Inflammatory macrophage (primary cell): ENCODE data around the gene LRRC41.
"Not testable (repeated sequence)": the region's sequence is repeated elsewhere in the genome, so short reads cannot be mapped to it uniquely, and the experiment has no call there.

Experiments used
- DNase-seq, 2 donors: peaks; one replicate each; pipeline ENCODE4 v3.0.0-alpha.2; 2020 to 2022

The LRRC41 gene

GRCh38 chr1:46284597-46285564 is 18.5 kb downstream of the LRRC41 start:
- no peak for DNase-seq

- no peak for DNase-seq
Measured at GRCh38 chr1:46284058-46284457, 19.4 kb downstream of the LRRC41 start.

GRCh38 chr1:46281021-46281420 is 22.4 kb downstream of the LRRC41 start:
- no peak for DNase-seq

DNA sequence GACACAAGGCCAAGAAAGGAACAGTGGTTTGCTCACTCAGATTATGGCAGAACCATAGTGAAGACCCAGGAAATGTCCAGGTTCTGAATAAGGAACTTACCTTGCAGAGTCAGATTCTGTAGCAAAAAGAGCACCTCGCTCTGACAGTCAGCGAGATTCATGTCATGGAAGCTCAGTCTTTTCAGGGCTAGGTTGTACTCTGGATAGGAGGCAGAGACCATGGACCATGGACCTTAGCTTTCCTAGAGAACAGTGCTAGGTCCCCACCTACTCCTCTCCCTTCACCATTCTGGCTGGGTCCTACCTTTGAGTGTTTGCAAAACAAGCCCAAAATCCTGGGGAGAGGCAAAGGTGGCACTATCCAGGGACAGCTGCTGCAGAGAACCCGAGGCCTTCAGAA is 23.3 kb downstream of the LRRC41 start:
- no peak for DNase-seq

- DNase-seq = no peak
Measured at GRCh38 chr1:46278807-46279206, 24.6 kb downstream of the LRRC41 start.

- DNase-seq = no peak
Measured at GRCh38 chr1:46277658-46278373, 25.6 kb downstream of the LRRC41 start.

DNA sequence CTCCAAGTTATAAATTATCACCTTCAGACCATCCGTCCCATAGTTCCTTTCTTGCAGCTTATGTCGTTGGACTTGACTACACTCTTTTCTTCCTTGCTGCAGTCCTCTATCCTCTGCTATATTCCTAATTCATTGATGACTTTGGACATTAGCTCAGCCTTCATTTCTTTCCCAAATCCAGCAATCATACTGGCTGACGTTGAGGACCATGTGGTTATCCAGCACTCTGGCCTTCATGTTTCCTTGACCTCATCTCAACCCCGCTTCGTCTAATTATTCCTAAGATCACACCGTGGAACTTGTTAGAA is 28.4 kb downstream of the LRRC41 start:
- DNase-seq = no peak

- no peak for DNase-seq
Measured at GRCh38 chr1:46274225-46275029, 29.0 kb downstream of the LRRC41 start.

DNA sequence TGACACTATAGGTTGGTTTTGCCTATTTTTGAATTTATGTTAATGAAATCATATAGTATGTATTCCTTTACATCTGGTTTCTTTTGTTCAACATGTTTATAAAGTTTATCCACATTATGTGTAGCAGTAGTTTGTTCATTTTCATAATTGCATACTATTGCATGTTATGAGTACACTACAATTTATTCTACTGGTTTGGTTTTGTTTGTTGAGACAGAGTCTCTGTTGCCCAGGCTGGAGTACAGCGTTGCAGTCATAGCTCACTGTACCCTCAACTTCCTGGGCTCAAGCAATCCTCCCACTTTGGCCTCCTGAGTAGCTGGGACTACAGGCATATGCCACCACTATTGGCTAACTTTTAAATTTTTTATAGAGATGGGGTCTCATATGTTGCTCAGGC is 34.8 kb downstream of the LRRC41 start:
- no peak for DNase-seq

DNA sequence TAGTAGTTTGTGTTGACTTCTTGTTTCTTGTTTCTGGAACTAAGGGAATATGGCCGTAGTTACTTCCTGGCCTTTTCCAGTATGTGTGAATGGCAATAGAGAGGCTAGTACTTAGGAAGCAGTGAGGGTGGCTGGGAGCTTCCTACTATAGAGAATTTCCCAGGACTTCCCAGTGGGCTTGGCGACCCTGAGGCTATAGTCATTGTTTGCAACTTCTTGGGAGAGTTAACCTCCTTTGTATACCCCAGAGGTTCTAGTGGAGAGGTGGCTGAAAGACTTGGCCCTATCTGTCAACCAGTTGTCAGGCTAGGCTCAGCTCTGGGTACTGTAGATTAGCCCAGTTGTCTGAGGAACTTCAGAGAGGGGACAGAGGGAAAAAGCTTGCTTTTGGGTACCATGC is 40.3 kb downstream of the LRRC41 start:
- DNase-seq = no peak

DNA sequence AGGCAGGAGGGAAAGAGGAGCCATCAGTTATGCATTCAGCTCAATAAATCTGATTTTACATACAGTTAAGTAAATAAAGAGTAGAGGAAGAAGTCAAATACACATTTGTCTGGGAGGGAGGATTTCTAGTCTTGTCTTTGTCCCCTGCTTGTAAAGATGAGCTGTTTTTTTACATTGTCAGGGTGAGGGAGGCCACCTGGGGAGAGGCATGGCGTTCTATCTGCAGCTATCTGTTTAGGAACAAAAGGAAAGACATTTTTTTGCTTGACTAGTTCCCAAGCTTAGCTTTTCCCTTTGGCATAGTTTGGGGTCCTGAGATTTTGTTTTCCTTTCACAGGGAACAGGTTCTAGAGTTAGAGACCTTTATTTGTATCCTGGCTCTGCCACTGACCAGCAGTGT is 40.9 kb downstream of the LRRC41 start:
- no peak for DNase-seq

GRCh38 chr1:46256523-46256922 is 46.9 kb downstream of the LRRC41 start:
- DNase-seq = no peak

- DNase-seq = no peak
Measured at GRCh38 chr1:46254668-46255067, 48.7 kb downstream of the LRRC41 start.

- DNase-seq = no peak
Measured at GRCh38 chr1:46248122-46248920, 55.1 kb downstream of the LRRC41 start.

DNA sequence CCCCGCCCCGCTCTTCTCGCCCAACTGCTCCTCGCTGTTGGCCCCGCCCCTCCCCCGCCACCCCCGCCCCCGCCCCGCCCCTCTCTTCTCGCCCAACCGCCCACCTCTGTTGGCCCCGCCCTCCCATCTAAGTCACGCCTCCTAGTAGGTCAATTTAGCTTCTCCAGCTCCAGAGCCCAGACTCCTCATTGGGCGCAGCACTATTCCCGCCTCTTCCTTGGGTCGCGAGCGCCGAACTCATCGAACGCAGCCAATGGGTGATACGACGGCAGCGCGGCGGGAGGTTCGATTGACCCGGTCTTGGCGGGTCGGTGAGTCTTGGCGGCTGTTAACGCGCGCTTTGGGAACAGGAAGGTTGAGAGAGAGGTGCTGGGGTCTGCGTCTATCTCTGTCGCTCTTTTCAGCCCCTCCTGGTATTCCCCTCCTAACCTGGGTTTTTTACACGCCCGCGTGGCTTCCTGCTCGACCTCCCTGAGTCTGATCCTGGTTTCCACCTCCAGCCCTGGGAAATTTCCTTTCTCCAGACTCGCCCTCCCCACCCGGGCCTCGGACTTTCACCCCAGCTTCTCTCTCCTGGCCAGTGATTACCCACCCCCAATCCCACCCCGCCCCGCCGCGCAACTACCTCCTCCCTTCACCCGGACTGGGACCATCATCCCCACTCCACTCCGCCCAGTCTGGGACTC is 55.8 kb downstream of the LRRC41 start, which contains the start of gene RAD54L:
Gene RAD54L, plus strand, starts transcription at position 328 of the 686 bp plus-strand sequence. CDS start 643 bp downstream, outside the sequence.
- DNase-seq = peak; percentile 98 to 99

DNA sequence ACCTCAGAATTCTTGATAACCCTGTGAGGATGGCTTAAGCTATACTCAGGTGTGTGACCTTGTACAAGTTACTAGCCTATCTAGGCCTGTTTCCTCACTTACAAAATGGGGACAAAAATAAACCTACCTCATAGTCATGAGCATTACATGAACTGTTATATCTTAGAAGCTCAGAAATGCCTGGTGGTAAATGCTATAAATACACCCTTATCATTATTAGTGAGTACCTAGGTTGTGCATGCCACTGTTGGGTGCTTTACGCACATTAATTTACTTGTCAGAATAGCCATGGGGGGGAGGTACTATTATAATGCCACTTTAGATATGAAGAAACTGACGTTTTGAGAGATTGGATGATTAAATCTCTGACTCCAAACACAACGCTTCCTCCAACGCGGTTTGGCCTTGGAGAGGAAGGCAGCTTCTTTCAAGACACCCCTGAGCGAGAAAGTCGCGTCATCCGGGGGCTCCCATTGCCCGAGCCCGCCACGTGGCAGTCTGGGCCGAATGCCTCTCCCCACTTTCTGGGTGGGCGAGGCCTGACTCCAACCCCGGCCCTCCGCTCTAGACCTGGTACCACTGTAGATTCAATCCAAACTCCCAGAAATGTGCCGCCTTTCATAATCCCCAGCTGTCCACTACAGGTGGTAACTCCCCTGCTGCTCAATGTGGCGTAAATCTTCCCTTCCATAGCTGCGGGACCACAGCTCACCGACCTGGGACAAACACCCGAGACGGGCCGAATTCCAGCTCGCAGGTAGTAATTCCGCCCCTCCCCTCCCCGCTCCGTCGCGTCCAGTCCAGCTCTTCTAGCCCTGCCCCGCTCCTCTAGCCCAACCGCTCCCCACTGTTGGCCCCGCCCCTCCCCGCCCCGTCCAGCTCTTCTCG is 56.6 kb downstream of the LRRC41 start:
- DNase-seq = peak; percentile 56 to 73

DNA sequence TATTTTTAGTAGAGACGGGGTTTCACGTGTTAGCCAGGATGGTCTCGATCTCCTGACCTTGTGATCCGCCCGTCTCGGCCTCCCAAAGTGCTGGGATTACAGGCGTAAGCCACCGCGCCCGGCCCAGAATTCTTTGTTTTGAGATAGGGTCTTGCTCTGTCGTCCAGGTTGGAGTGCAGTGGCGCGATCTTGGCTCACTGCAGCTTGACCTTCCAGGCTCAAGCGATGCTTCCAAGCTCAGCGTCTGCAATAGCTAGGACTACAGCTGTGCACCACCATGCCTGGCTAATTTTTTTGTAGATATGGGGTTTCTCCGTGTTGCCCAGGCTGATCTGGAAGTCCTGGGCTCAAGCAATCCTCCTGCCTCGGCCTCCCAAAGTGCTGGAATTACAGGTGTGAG is 57.3 kb downstream of the LRRC41 start:
- DNase-seq = not testable (repeated sequence)

DNA sequence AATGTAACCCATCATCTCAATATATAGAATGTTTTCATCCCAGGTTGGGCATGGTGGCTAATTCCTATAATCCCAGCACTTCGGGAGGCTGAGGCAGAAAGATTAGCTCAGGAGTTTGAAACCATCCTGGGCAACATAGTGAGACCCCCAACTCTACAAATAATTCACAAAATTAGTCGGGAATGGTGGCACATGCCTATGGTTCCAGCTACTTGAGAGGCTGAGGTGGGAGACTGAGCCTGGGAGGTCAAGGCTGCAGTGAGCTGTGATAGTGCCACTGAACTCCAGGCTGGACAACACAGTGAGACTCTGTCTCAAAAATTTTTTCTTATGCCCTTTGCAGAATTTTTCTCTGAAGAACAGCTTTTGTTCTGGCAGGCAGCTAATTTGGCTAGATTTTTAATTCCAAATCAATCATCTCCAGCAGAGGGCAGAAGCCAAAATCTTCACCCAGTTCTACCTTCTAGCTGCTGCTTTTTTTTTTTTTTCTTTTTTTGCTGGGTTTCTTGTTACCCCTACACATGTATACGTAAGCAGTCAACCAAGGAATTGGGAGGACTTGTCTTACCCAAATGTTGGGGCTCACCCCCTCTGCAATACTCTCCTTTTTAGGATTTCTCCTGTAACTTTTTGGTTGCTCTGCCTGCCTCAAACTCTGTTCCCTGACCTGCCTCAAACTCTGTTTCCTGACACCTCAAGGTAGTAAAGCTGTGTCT is 58.6 kb downstream of the LRRC41 start:
- peak; percentile 38 to 50 for DNase-seq

- not testable (repeated sequence) for DNase-seq
Measured at GRCh38 chr1:46243831-46244230, 59.6 kb downstream of the LRRC41 start.

- DNase-seq = no peak
Measured at GRCh38 chr1:46242918-46243317, 60.5 kb downstream of the LRRC41 start.
